Stimulated activated CD4-positive, alpha-beta T cell treated with anti-CD3 and anti-CD28 coated beads, Interleukin-1b, Interleukin-23, amount 100 ng/mL, for 48 hours (primary cell): ENCODE data around the gene CACNA1D.

Experiments used
- DNase-seq: peaks from one replicate; pipeline ENCODE4 v3.0.0-alpha.2; 2020

Gene CACNA1D

DNA sequence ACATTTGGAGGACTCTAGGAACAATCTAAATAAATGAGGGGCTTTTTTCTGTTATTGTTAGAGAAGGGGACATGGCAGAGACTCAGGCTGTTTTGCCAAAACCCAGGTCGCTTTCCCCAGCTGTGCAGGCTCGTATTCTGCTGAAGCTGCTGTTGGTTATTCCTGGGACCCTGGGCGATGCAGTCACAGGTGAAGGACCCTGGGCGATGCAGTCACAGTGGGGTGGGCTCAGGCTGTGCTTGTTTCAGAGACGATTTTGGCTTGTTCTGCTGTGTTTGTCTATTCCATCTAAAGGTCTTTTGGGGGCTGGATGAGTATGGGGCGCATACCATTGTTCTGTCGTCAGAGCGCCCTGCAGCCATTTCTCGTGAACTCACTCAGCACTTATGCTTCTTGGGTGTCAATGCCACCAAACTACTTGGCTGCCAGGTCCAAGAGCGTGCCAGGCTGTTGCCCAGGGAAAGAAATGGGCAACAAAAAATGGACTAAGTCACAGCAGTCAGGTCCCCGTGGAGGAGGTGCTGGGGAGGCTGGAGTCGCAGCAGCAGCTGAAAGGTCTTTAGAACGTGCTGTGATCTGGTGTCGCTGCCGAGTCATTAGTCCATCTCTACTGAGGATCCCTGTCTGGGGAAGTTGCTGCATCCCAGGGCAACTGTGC, 200.4 kb downstream of the CACNA1D start:
- no peak for DNase-seq

DNA sequence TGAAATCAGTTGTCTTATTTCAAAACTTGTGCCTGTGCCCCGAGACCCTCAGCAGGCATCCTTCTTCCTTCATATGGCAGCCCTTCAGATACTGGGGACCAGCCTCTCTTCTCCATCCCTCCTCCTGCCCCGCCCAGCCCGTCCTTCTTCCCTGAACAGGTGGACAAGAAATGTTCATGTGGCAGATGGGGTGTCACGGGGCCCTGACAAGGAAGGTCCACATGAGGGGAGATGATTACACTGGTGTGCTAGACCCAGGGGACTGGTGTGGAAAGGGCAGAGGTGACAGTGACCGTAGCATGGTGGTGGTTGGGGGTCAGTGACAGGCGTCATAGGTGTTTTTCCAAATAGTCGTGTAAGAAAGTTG, 200.9 kb downstream of the CACNA1D start:
- no peak for DNase-seq

DNA sequence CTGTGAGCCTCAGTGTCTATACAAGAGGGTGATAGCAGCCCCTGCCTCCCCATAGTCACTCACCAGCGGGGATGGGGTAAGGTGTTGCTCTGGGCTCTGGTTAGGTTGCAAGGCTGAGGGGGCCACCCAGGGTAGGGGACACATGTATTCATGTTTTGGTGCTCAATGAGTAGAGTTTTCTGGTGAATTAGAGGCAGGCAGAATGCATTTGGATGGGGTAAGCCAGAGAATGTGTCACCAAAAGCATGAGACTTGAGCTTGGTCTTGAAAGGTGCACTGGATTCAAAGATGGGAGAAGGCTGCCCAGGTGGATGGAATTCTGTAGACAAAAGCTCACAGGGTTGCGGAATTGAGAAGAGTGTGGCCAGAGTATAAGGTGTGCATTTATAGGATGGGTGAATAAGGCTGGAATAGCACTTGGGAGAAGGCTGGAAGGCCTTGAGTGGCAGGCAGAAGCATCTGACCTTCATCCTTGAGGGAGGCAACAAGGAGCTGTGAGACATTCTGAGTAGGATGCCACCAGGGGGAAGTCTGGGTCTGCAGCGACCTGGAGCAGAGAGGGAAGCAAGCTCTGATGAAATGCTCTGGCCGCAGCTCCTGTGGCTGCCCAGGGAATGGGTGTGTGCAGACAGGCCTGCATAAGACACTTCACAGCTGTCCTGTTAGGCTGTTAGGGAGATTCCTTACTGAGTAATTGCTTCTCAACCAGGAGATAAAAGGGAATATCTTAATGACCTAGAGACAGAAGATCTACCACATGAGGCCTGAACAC, 202.2 kb downstream of the CACNA1D start:
- no peak for DNase-seq

- DNase-seq, result no peak
Measured at GRCh38 chr3:53700441-53700840, 206.0 kb downstream of the CACNA1D start.

- no peak for DNase-seq
Measured at GRCh38 chr3:53702776-53703530, 208.5 kb downstream of the CACNA1D start.

- no peak for DNase-seq
Measured at GRCh38 chr3:53703630-53704362, 209.4 kb downstream of the CACNA1D start.

DNA sequence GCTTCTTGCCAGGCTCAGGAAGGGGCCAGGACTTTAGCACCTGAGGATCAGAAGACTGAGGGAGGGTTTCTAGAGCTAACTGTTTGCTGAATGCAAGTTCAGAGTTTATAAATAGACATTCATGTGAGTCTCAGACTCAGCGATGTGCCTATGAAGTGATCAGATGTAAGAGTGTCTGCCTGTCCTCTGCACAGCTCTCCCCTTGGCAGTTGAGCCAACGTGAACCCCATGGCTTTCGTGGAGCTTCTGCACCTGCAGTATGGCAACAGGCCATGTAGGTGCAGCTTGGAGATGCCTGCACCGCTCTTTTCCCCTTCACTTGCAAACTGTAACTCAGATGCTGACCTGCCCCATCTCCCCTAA, 209.9 kb downstream of the CACNA1D start:
- DNase-seq, result no peak

GRCh38 chr3:53705024-53705745, 210.8 kb downstream of the CACNA1D start:
- DNase-seq, result no peak

GRCh38 chr3:53705774-53706173, 211.4 kb downstream of the CACNA1D start:
- DNase-seq, result no peak

- DNase-seq, result no peak
Measured at GRCh38 chr3:53707222-53707621, 212.8 kb downstream of the CACNA1D start.

GRCh38 chr3:53708001-53708621, 213.7 kb downstream of the CACNA1D start:
- no peak for DNase-seq

DNA sequence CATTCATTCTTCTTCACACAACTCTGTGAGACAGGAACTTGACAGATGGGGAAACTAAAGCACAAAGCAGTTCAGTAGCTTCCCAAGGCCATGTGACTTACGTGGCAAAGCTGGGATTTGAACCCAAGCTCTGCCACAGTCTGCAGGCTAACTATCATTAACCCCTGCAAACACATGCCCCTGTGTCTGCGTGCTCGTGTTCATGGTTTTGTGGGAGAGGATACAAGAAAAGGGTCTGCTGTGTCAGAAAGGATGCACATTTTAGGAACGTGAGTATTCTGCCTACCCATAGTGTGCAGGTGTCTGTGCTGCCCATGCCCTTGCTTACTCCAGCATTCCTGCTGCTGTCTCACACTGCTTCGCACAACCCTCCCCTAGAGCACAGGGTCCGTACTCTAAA, 214.8 kb downstream of the CACNA1D start:
- DNase-seq, result no peak

GRCh38 chr3:53709860-53710674, 215.7 kb downstream of the CACNA1D start:
- DNase-seq, result peak; percentile 64

- no peak for DNase-seq
Measured at GRCh38 chr3:53711387-53711786, 217.0 kb downstream of the CACNA1D start.

DNA sequence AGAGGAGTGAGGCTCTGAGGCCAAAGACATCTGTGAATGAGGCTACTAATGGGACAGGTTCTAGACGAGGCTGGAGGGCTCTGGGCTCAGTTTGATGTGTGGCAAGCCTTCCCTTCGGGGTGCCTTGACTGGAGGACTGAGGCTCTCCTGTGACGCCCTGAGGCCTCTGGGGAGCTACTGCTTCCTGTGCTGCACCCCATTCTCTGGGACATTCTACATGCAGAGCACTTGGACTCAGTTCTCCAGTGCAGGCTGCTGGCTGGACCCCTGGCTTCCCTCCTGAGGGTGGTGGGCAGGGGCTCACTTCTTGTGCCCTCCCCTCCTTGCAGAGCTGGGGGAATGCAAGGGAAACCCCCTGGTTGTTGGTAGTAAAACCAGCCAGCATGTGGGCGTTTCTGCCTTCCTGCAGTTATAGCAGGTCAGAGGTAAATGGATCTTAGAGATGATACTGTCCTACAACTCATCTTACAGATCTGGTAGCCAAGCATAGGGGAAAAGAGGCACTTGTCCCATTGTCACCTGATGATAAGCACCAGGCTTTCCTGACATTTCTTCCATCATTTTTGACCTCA, 218.5 kb downstream of the CACNA1D start:
- no peak for DNase-seq

DNA sequence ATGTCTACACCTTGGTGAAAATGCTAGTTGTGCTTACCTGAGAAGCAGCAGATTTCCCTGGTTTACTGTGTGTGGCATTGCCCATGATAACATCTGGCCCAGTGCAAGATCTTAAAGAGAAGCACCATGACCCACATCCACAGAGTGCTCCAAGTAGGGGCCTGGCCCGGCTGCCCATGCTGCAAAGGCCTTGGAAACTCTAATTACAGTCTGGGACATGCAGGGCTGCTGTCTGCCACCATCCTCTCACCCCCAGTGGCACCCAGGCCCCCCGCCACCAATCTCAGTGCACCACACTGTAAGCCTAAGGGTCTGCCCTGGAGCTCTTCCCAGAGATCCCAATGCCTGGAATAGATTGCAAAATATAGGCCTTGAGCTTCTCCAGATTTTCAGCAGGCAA, 219.2 kb downstream of the CACNA1D start:
- DNase-seq, result no peak

- DNase-seq, result no peak
Measured at GRCh38 chr3:53715815-53716483, 221.5 kb downstream of the CACNA1D start.

GRCh38 chr3:53716998-53717397, 222.6 kb downstream of the CACNA1D start:
- DNase-seq, result no peak

DNA sequence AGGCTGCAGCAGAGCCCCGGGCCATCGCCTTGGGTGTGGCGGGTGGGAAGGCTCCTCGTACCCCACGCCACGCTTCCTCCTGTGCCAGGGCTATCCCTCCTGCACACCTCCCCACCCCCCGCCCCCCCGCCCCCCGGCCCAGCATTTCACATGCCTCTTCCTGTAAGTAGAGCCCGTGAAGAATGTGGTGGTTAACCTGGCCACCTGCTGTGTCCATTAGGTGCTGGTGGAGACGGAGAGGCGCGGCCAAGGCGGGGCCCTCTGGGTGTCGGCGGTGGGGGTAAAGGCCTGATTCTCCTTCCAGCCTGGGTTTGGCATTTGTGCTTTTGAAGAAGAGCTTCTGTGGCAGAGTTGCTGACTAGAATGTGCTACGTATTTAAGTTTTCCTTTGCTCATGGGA, 224.1 kb downstream of the CACNA1D start:
- no peak for DNase-seq

- DNase-seq, result no peak
Measured at GRCh38 chr3:53719796-53720195, 225.4 kb downstream of the CACNA1D start.
